B cell (primary cell): ENCODE data around the gene DEXI.

Experiments
- EZH2 ChIP-seq: IDR thresholded peaks from 2 replicates; pipeline ENCODE4 v1.6.1; 2012; ENCODE audit warnings: borderline replicate concordance, low read depth, mild to moderate bottlenecking, moderate library complexity, low read length; ENCODE audit not compliant: insufficient read depth, poor library complexity, severe bottlenecking
- TF ChIP-seq, protein P1 (sequence below): fragments of 200-600 bp; IDR thresholded peaks from one replicate; pipeline ENCODE4 v1.8.0; 2022; ENCODE audit warnings: antibody characterized with exemption, mild to moderate bottlenecking

DNA sequence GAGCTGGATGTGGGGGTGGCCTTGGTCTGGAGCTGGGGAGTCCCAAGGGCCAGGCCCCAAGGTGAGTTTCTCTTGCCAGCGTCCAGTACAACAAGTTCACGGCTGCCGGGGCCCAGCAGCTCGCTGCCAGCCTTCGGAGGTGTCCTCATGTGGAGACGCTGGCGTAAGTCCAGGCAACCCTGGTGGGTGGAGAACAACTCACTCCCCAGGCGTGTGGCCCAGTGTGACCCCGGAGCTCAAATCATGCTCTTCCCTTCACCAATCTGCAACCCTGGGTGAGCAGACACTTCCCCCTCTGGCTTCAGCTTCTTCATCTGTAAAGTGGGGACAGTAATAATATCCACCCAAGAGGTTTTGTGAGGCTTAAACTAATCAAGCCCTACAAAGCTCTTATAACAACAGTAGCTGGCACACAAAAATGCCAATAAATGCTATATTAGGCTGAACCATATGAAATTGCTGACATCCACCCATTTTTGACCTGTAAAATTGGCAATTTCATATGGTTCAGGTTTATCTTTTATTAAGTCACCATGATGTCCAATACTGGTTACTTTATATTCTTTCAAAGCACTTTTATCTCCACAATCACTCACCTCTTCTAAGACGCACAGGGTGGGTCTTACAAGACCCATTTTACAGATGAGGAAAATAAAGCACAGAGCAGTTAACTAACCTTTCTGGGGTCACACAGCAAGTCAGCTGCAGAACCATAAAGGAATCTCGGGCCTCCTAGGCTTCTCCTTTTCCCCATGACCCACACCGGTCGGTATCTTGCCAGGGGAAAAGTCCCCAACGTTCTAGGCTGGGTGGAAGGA, 19.7 kb downstream of the DEXI start:
- TF ChIP-seq, protein P1, sequence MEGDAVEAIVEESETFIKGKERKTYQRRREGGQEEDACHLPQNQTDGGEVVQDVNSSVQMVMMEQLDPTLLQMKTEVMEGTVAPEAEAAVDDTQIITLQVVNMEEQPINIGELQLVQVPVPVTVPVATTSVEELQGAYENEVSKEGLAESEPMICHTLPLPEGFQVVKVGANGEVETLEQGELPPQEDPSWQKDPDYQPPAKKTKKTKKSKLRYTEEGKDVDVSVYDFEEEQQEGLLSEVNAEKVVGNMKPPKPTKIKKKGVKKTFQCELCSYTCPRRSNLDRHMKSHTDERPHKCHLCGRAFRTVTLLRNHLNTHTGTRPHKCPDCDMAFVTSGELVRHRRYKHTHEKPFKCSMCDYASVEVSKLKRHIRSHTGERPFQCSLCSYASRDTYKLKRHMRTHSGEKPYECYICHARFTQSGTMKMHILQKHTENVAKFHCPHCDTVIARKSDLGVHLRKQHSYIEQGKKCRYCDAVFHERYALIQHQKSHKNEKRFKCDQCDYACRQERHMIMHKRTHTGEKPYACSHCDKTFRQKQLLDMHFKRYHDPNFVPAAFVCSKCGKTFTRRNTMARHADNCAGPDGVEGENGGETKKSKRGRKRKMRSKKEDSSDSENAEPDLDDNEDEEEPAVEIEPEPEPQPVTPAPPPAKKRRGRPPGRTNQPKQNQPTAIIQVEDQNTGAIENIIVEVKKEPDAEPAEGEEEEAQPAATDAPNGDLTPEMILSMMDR: no peak
- TF ChIP-seq EZH2: no peak
